OCI-LY1 (cell line): ENCODE measurements around the gene SURF6.

Experiments
- H2AFZ ChIP-seq: fragments of 200-600 bp; sonication (generic), shearing (Covaris generic); 2 replicates; pipeline ENCODE4 v1.6.0; 2014; ENCODE audit warnings: antibody characterized with exemption, mild to moderate bottlenecking, low read length
- H3F3A ChIP-seq: fragments of 200-600 bp; sonication (generic), shearing (Covaris generic); 2 replicates; pipeline ENCODE4 v1.6.0; 2014; ENCODE audit warnings: mild to moderate bottlenecking, antibody characterized with exemption, low read length, moderate library complexity; ENCODE audit not compliant: insufficient read depth
- H3K27ac ChIP-seq: fragments of 200-600 bp; sonication (generic); 2 replicates; pipeline ENCODE4 v1.5.1; 2014; ENCODE audit warnings: low read length, mixed run types, mild to moderate bottlenecking, low read depth; ENCODE audit not compliant: poor library complexity, severe bottlenecking
- H3K27me3 ChIP-seq: fragments of 200-600 bp; sonication (generic); 2 replicates; pipeline ENCODE4 v1.6.0; 2014; ENCODE audit warnings: antibody characterized with exemption, mild to moderate bottlenecking, low read length, moderate library complexity; ENCODE audit not compliant: insufficient read depth
- H3K36me3 ChIP-seq: fragments of 200-600 bp; sonication (generic); 2 replicates; pipeline ENCODE4 v1.6.1; 2014; ENCODE audit warnings: mild to moderate bottlenecking, antibody characterized with exemption, low read length, moderate library complexity, mixed read lengths; ENCODE audit not compliant: insufficient read depth
- H3K4me1 ChIP-seq: fragments of 200-600 bp; sonication (generic); 2 replicates; pipeline ENCODE4 v1.5.1; 2014; ENCODE audit warnings: mild to moderate bottlenecking, low read length, moderate library complexity; ENCODE audit not compliant: insufficient read depth, severe bottlenecking
- H3K4me2 ChIP-seq: fragments of 200-600 bp; sonication (generic), shearing (Covaris generic); 2 replicates; pipeline ENCODE4 v1.6.1; 2014; ENCODE audit warnings: low read length
- H3K4me3 ChIP-seq: fragments of 200-600 bp; sonication (generic); 2 replicates; pipeline ENCODE4 v1.5.1; 2014; ENCODE audit warnings: low read length, low read depth, mild to moderate bottlenecking, mixed read lengths; ENCODE audit not compliant: poor library complexity, severe bottlenecking
- H3K79me2 ChIP-seq: fragments of 200-600 bp; shearing (Covaris generic); 2 replicates; pipeline ENCODE4 v1.6.1; 2016; ENCODE audit warnings: mixed run types, low read length, mixed read lengths; ENCODE audit not compliant: insufficient read depth
- H3K9ac ChIP-seq: fragments of 200-600 bp; sonication (generic), shearing (Covaris generic); 2 replicates; pipeline ENCODE4 v1.6.1; 2014; ENCODE audit warnings: mild to moderate bottlenecking, low read length, mixed read lengths
- H3K9me2 ChIP-seq: fragments of 200-600 bp; sonication (generic), shearing (Covaris generic); 2 replicates; pipeline ENCODE4 v1.6.1; 2014; ENCODE audit warnings: low read depth, mild to moderate bottlenecking, low read length, mixed read lengths
- H3K9me3 ChIP-seq: fragments of 200-600 bp; shearing (Covaris generic); 2 replicates; pipeline ENCODE4 v1.6.1; 2014; ENCODE audit warnings: low read length, mixed read lengths
- H4K20me1 ChIP-seq: fragments of 200-600 bp; sonication (generic), shearing (Covaris generic); 2 replicates; pipeline ENCODE4 v1.6.0; 2016; ENCODE audit warnings: mild to moderate bottlenecking, low read length; ENCODE audit not compliant: insufficient read depth
- EZH2 ChIP-seq: fragments of 200-600 bp; sonication (generic), shearing (Covaris generic); IDR thresholded peaks from 2 replicates; pipeline ENCODE4 v1.8.0; 2017; ENCODE audit warnings: borderline replicate concordance, mixed run types, mild to moderate bottlenecking, antibody characterized with exemption, low read length, moderate library complexity, mixed read lengths
- TF ChIP-seq, protein P1 (sequence below): fragments of 200-600 bp; sonication (generic), shearing (Covaris generic); IDR thresholded peaks from 2 replicates; pipeline ENCODE4 v1.5.1; 2017; ENCODE audit warnings: mild to moderate bottlenecking, antibody characterized with exemption, low read length, moderate library complexity, mixed read lengths

The SURF6 gene

DNA sequence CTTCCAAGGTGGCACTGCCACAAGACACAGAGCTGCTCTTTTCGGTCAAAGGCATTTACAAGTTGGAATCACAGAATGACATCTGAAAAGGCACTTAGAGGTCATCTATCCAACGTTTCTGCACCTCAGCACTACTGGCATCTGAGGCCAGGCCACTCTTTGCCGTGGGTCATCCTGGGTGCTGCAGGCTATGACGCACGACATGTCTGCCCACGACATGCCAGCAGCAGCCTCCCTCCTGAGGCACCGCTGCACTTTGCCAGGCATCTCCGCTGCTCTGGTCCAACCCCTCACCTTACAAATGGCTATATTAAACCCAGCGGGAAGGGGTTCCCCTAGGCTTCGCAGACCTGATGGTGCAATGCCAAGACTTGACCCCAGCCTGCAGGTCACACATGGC lies 31.8 kb upstream of the SURF6 start:
- no peak overlapping the region for H2AFZ ChIP-seq
- TF ChIP-seq EZH2 = no peak
- TF ChIP-seq, protein P1, sequence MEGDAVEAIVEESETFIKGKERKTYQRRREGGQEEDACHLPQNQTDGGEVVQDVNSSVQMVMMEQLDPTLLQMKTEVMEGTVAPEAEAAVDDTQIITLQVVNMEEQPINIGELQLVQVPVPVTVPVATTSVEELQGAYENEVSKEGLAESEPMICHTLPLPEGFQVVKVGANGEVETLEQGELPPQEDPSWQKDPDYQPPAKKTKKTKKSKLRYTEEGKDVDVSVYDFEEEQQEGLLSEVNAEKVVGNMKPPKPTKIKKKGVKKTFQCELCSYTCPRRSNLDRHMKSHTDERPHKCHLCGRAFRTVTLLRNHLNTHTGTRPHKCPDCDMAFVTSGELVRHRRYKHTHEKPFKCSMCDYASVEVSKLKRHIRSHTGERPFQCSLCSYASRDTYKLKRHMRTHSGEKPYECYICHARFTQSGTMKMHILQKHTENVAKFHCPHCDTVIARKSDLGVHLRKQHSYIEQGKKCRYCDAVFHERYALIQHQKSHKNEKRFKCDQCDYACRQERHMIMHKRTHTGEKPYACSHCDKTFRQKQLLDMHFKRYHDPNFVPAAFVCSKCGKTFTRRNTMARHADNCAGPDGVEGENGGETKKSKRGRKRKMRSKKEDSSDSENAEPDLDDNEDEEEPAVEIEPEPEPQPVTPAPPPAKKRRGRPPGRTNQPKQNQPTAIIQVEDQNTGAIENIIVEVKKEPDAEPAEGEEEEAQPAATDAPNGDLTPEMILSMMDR = no peak
- H3K9me2 ChIP-seq = no peaks in the 10 kb centered on the region
- H3K79me2 ChIP-seq = peaks cover 13% of the 10 kb centered on the region
- peaks cover 27% of the 10 kb centered on the region for H3K4me1 ChIP-seq
- H3K36me3 ChIP-seq = peaks cover 56% of the 10 kb centered on the region
- no peaks in the 10 kb centered on the region for H3K9me3 ChIP-seq
- H3K4me2 ChIP-seq = no peak overlapping the region
- H3K27ac ChIP-seq = no peak overlapping the region
- H3K4me3 ChIP-seq = no peak overlapping the region
- no peaks in the 10 kb centered on the region for H4K20me1 ChIP-seq
- H3K9ac ChIP-seq = no peak overlapping the region
- no peaks in the 10 kb centered on the region for H3K27me3 ChIP-seq
- no peaks in the 10 kb centered on the region for H3F3A ChIP-seq

DNA sequence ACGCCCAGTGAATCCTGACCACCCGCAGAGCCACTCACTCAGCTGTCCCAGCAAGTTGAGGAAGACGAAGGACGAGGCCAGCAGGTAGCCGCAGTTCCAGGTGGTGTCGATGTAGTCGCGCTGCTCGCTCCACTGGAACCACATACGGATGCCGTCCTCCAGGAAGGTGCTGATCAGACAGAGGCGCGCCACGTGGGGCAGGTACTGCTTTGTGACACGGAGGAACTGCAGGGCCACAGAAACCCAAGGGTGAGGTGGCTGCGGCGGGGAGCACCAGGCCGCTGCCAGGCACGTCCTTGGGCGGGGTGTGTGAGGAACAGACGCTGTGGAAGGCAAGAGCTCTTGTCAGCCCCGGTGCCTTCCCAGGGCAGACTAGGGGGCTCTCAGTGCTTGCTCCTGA lies 31.2 kb upstream of the SURF6 start:
- H4K20me1 ChIP-seq = no peaks in the 10 kb centered on the region
- no peaks in the 10 kb centered on the region for H3F3A ChIP-seq
- no peaks in the 10 kb centered on the region for H3K27me3 ChIP-seq
- peaks cover 62% of the 10 kb centered on the region for H3K36me3 ChIP-seq
- H3K4me2 ChIP-seq = no peak overlapping the region
- peaks cover 12% of the 10 kb centered on the region for H3K79me2 ChIP-seq
- H3K27ac ChIP-seq = no peak overlapping the region
- H3K4me3 ChIP-seq = no peak overlapping the region
- no peaks in the 10 kb centered on the region for H3K9me3 ChIP-seq
- no peak for TF ChIP-seq EZH2
- TF ChIP-seq, protein P1 = no peak
- H3K4me1 ChIP-seq = peaks cover 21% of the 10 kb centered on the region
- H3K9me2 ChIP-seq = no peaks in the 10 kb centered on the region
- H2AFZ ChIP-seq = no peak overlapping the region
- H3K9ac ChIP-seq = no peak overlapping the region

DNA sequence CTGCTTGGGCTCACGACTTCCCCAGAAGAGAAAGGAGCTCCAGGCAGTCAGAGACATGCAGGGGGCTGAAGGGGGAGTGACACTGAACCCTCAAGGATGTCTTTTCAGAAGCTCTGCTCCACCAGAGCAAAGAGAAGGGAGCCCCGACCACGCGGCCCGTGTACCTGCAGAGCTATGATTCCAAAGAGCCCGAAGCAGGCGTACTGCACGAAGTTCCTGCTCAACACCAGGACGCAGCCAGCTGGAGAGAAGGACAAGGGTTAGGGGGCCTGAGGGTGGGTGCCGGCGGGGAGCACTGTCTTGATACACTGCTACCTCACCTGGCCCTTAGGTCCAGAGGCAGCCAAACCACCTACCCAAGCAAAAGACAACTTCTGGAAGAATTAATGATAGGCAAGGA lies 30.4 kb upstream of the SURF6 start:
- H4K20me1 ChIP-seq = no peaks in the 10 kb centered on the region

More for the DNA sequence above, 30.4 kb upstream of the SURF6 start:
- no peaks in the 10 kb centered on the region for H3F3A ChIP-seq
- peaks cover 70% of the 10 kb centered on the region for H3K36me3 ChIP-seq
- H3K4me3 ChIP-seq = no peak overlapping the region
- H3K9ac ChIP-seq = no peak overlapping the region
- H3K9me3 ChIP-seq = no peaks in the 10 kb centered on the region
- H3K9me2 ChIP-seq = no peaks in the 10 kb centered on the region
- no peak overlapping the region for H3K4me2 ChIP-seq
- peaks cover 4% of the 10 kb centered on the region for H3K79me2 ChIP-seq
- H3K27ac ChIP-seq = no peak overlapping the region
- H2AFZ ChIP-seq = no peak overlapping the region
- H3K4me1 ChIP-seq = peaks cover 13% of the 10 kb centered on the region
- no peaks in the 10 kb centered on the region for H3K27me3 ChIP-seq
- TF ChIP-seq, protein P1 = no peak
- no peak for TF ChIP-seq EZH2
